ENCODE data around the gene AHDC1. TPM values are rescaled to one million over a fixed set of nuclear protein-coding genes. Genes with fewer than 3 reads are reported as not detected.

AHDC1 gene
- total and polyA plus RNA-seq, 2 of the 13 experiments (the other 11 are each of a cell fraction or from before 2014, with no cell fraction given) = 1.0 to 2.7 TPM

- CTCF ChIA-PET (ENCODE audit: low intra/inter-chr PET ratio, low total read pairs) = no interaction called here
- no peaks in the 10 kb centered on the region for H4K20me1 ChIP-seq (ENCODE audit: insufficient read depth, low read length)
- no peak overlapping the region for H3K4me2 ChIP-seq (ENCODE audit: low read depth, low read length)
- no peaks in the 10 kb centered on the region for H3K79me2 ChIP-seq (ENCODE audit: insufficient read depth, low read length)
- in situ Hi-C loops (cut with HindIII; ENCODE audit: extremely low pct_ligation_motif_present, low pct_unique_long_range_greater_than_20kb) = no loop called here
- no TSS peak for BruUV-seq (replicated peaks)
- peaks cover 18% of the 10 kb centered on the region for H3K4me1 ChIP-seq (ENCODE audit: insufficient read depth, low read length)
- H3K36me3 ChIP-seq (replicated peaks in 1 of 2; ENCODE audit: control insufficient read depth in 1 of 2, insufficient read depth in 2 of 2, low read length in 2 of 2) = no peaks in the 10 kb centered on the region
- H2AFZ ChIP-seq (ENCODE audit: low read length) = no peak overlapping the region
- intact Hi-C loops (cut with micrococcal nuclease; ENCODE audit: unreplicated experiment) = no loop called here
- WGBS (ENCODE audit: low lambda C conversion rate) = 23% methylated on average over 11 of the region's 14 CpGs
- no peaks in the 10 kb centered on the region for H3K9me3 ChIP-seq (ENCODE audit: low read length)
- ATAC-seq (no peak), DNase-seq (ENCODE audit: low spot score) (no peak), FAIRE-seq (no peak)
- H3K27ac ChIP-seq (ENCODE audit: extremely low read length, insufficient read depth, low read length) = no peak overlapping the region
- POLR2A ChIA-PET = interaction anchor here (1.2 kb wide), 1 partner anchor 25 kb away, joined by 3 read pairs; no protein-coding TSS in a partner anchor
- TF ChIP-seq ZMYM3 (CRISPR knock-in tag; IDR thresholded peaks at IDR 0.05) = 0 out of 2 replicates have a peak, but pooled peaks have one; percentile 56
- no peak for TF ChIP-seq MAFF (IDR thresholded peaks at IDR 0.05; ENCODE audit: low read depth, low read length)
- TF ChIP-seq ESRRA (CRISPR knock-in tag; IDR thresholded peaks at IDR 0.05; ENCODE audit: low read depth) = no peak
- peak; percentile 80; the same call in 1 of the 2 replicates for TF ChIP-seq ZNF629 (CRISPR knock-in tag; conservative IDR thresholded peaks at IDR 0.05)
- peaks cover 8 to 49% of the 10 kb centered on the region in 2 experiments; a peak in 4 of 5 replicates for H3K27me3 ChIP-seq (ENCODE audit: control insufficient read depth in 1 of 2, insufficient read depth in 2 of 2, low read length in 2 of 2)
- no peak overlapping the region for H3K9ac ChIP-seq (ENCODE audit: insufficient read depth, low read depth, low read length)
- no peak overlapping the region for H3K4me3 ChIP-seq (replicated peaks in 1 of 3; ENCODE audit: insufficient read depth in 1 of 3, low read depth in 2 of 3, low read length in 3 of 3)
Observed at GRCh38 chr1:27632387-27633297, 28.7 kb upstream of the AHDC1 start.

- no peaks in the 10 kb centered on the region for H3K36me3 ChIP-seq (replicated peaks in 1 of 2; ENCODE audit: control insufficient read depth in 1 of 2, insufficient read depth in 2 of 2, low read length in 2 of 2)
- TF ChIP-seq ZKSCAN5 (CRISPR knock-in tag; IDR thresholded peaks at IDR 0.05) (no peak), BRD4 (CRISPR knock-in tag; IDR thresholded peaks at IDR 0.05) (no peak), ZNF30 (CRISPR knock-in tag; IDR thresholded peaks at IDR 0.05) (no peak), ZNF639 (CRISPR knock-in tag; conservative IDR thresholded peaks at IDR 0.05) (no peak)
- H3K4me3 ChIP-seq (replicated peaks in 1 of 3; ENCODE audit: insufficient read depth in 1 of 3, low read depth in 2 of 3, low read length in 3 of 3) = no peak overlapping the region
- H3K27ac ChIP-seq (ENCODE audit: extremely low read length, insufficient read depth, low read length) = no peak overlapping the region
- H3K9me3 ChIP-seq (ENCODE audit: low read length) = no peaks in the 10 kb centered on the region
- ChIA-PET CTCF (ENCODE audit: low intra/inter-chr PET ratio, low total read pairs) (no interaction called here), POLR2A (no interaction called here)
- ATAC-seq = no peak
- H3K9ac ChIP-seq (ENCODE audit: insufficient read depth, low read depth, low read length) = no peak overlapping the region
- whole genome bisulfite sequencing (ENCODE audit: low lambda C conversion rate) = 23% methylated on average over 5 of the region's 5 CpGs
- no peaks in the 10 kb centered on the region for H3K79me2 ChIP-seq (ENCODE audit: insufficient read depth, low read length)
- no peak overlapping the region for H2AFZ ChIP-seq (ENCODE audit: low read length)
- intact Hi-C loops (cut with micrococcal nuclease; ENCODE audit: unreplicated experiment) (no loop called here), in situ Hi-C loops (cut with HindIII; ENCODE audit: extremely low pct_ligation_motif_present, low pct_unique_long_range_greater_than_20kb) (no loop called here)
- H3K4me2 ChIP-seq (ENCODE audit: low read depth, low read length) = no peak overlapping the region
- peaks cover 24% of the 10 kb centered on the region for H3K4me1 ChIP-seq (ENCODE audit: insufficient read depth, low read length)
- DNase-seq (ENCODE audit: low spot score) = no peak
- H4K20me1 ChIP-seq (ENCODE audit: insufficient read depth, low read length) = no peaks in the 10 kb centered on the region
- peaks cover 8 to 49% of the 10 kb centered on the region in 2 experiments; a peak in 4 of 5 replicates for H3K27me3 ChIP-seq (ENCODE audit: control insufficient read depth in 1 of 2, insufficient read depth in 2 of 2, low read length in 2 of 2)
- FAIRE-seq = no peak
- BruUV-seq (replicated peaks) = no TSS peak
Observed at GRCh38 chr1:27630859-27631491, 27.0 kb upstream of the AHDC1 start.

Data from HepG2 (cell line).